Mucosa of descending colon (tissue), 3 donors: ENCODE measurements around the gene RIMS3. TPM values are rescaled to one million over a fixed set of nuclear protein-coding genes. Genes with fewer than 3 reads are reported as not detected.

Source experiments
- ATAC-seq: fragments of 200-7000 bp; cut with Tn5 transposase; one replicate; pipeline ENCODE4 v1.9.1; 2020; ENCODE audit warnings: mild to moderate bottlenecking, moderate library complexity
- DNase-seq, 3 donors: peaks; one replicate each; pipeline ENCODE4 v3.0.0-alpha.2; 2020
- H3K36me3 ChIP-seq: fragments of 200-600 bp; one replicate; pipeline ENCODE4 v1.8.0; 2021; ENCODE audit warnings: low read depth, mild to moderate bottlenecking
- H3K4me1 ChIP-seq: fragments of 200-600 bp; one replicate; pipeline ENCODE4 v1.8.0; 2021; ENCODE audit warnings: low read depth, mild to moderate bottlenecking
- H3K4me3 ChIP-seq: fragments of 200-600 bp; one replicate; pipeline ENCODE4 v1.8.0; 2021; ENCODE audit warnings: mild to moderate bottlenecking
- H3K9me3 ChIP-seq: fragments of 200-600 bp; one replicate; pipeline ENCODE4 v1.8.0; 2021; ENCODE audit warnings: mild to moderate bottlenecking
- intact Hi-C, 2 donors: fragments of 100-400 bp; cut with DNase I in 1 of 2; cut with micrococcal nuclease in 1 of 2; formaldehyde crosslinking; loops; one replicate each; pipeline versions ENCODE4 v1.11.0 to v1.11.1; 2022; cut with DNase I, micrococcal nuclease
- total RNA-seq, 3 donors: library from RNA; stranded (reverse); fragmentation: NEBNext Ultra II Directional in 2 of 3; extraction: Animal tissue kit (Norgen Biotek cat#: 25700) in 2 of 3; gene quantifications; one replicate each; pipeline versions ENCODE4 v1.2.1 to v1.2.4, GENCODE V29; 2021 to 2023
- TF ChIP-seq, protein P1 (sequence below): fragments of 200-600 bp; IDR thresholded peaks from one replicate; pipeline ENCODE4 v1.8.0; 2022; ENCODE audit warnings: antibody characterized with exemption, mild to moderate bottlenecking
- donor health status: DM: no; HTN: no; CAD: no; lungs with moderate emphysema.
- donor health status: DM: no; HTN: no; CAD: no.
- donor health status: DM: no; HTN: yes; CAD: no.

Gene RIMS3
- total RNA-seq, 3 donors from 2014 or later = 6.9 to 23.3 (median 11.9) TPM

- intact Hi-C loops = no loop called here
- Histone ChIP-seq H3K9me3 (no peaks in the 10 kb centered on the region), H3K36me3 (no peaks in the 10 kb centered on the region), H3K4me3 (no peak overlapping the region), H3K4me1 (peaks cover 10% of the 10 kb centered on the region)
- no peak for ATAC-seq
- TF ChIP-seq, protein P1, sequence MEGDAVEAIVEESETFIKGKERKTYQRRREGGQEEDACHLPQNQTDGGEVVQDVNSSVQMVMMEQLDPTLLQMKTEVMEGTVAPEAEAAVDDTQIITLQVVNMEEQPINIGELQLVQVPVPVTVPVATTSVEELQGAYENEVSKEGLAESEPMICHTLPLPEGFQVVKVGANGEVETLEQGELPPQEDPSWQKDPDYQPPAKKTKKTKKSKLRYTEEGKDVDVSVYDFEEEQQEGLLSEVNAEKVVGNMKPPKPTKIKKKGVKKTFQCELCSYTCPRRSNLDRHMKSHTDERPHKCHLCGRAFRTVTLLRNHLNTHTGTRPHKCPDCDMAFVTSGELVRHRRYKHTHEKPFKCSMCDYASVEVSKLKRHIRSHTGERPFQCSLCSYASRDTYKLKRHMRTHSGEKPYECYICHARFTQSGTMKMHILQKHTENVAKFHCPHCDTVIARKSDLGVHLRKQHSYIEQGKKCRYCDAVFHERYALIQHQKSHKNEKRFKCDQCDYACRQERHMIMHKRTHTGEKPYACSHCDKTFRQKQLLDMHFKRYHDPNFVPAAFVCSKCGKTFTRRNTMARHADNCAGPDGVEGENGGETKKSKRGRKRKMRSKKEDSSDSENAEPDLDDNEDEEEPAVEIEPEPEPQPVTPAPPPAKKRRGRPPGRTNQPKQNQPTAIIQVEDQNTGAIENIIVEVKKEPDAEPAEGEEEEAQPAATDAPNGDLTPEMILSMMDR = no peak
- no peak for DNase-seq
These were observed 13.0 kb downstream of the RIMS3 start for GRCh38 chr1:40652468-40652867.

- H3K4me3 ChIP-seq = no peak overlapping the region
- H3K36me3 ChIP-seq = no peaks in the 10 kb centered on the region
- peaks cover 10% of the 10 kb centered on the region for H3K4me1 ChIP-seq
- intact Hi-C loops = no loop called here
- ATAC-seq (peak; percentile 87), DNase-seq (peak; percentile 68 to 86 (median 82))
- TF ChIP-seq, protein P1 = no peak
- H3K9me3 ChIP-seq = no peaks in the 10 kb centered on the region
These were observed 14.2 kb downstream of the RIMS3 start for GRCh38 chr1:40651138-40651857.

DNA sequence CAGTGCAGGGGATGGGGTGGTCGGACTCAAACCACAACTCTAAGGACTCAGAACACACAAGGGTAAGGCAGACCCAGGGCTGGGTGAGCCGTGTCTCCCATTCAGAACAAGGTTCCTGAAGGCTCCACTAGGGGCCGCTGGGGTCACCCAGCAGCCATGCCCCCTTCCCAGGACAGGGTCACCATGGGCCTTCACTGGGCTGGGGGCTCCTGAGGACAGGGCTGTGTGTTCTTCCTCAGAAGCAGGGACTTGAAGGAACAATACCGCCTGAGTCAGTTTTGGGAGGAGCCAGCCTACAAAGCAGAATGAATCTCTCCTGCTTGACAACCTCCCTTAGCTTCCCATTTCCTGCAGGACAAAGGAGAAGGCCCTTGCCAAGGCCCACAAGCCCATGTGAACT is 15.4 kb downstream of the RIMS3 start:
- no peak overlapping the region for H3K4me3 ChIP-seq
- ATAC-seq = peak; percentile 1
- no peaks in the 10 kb centered on the region for H3K9me3 ChIP-seq
- DNase-seq = no peak
- intact Hi-C loops = no loop called here
- TF ChIP-seq, protein P1 = no peak
- peaks cover 10% of the 10 kb centered on the region for H3K4me1 ChIP-seq
- no peaks in the 10 kb centered on the region for H3K36me3 ChIP-seq

- Histone ChIP-seq H3K9me3 (no peaks in the 10 kb centered on the region), H3K4me3 (no peak overlapping the region), H3K36me3 (no peaks in the 10 kb centered on the region), H3K4me1 (peaks cover 10% of the 10 kb centered on the region)
- DNase-seq = no peak
- ATAC-seq = no peak
- intact Hi-C loops = no loop called here
- TF ChIP-seq, protein P1 = no peak
These were observed 15.9 kb downstream of the RIMS3 start for GRCh38 chr1:40649592-40649930.

GRCh38 chr1:40648928-40649591 is 16.4 kb downstream of the RIMS3 start:
- peaks cover 10% of the 10 kb centered on the region for H3K4me1 ChIP-seq
- H3K9me3 ChIP-seq = no peaks in the 10 kb centered on the region
- DNase-seq (peak; percentile 28 to 66 (median 60)), ATAC-seq (peak; percentile 35)
- intact Hi-C loops = no loop called here
- no peaks in the 10 kb centered on the region for H3K36me3 ChIP-seq
- H3K4me3 ChIP-seq = no peak overlapping the region
- TF ChIP-seq, protein P1 = no peak
